HG03039 (cell line): Measurements from ENCODE around the gene HVCN1.
A peak's percentile ranks its signal among the peaks of the same experiment; 100 is the strongest.
"Not testable (repeated sequence)": the region's sequence is repeated elsewhere in the genome, so short reads cannot be mapped to it uniquely, and the experiment has no call there.

Experiments
- ATAC-seq: cut with Tn5 transposase; IDR thresholded peaks from one replicate; pipeline ENCODE4 v1.9.1; 2021; ENCODE audit warnings: mild to moderate bottlenecking, moderate library complexity; ENCODE audit not compliant: unreplicated experiment

HVCN1 gene

DNA sequence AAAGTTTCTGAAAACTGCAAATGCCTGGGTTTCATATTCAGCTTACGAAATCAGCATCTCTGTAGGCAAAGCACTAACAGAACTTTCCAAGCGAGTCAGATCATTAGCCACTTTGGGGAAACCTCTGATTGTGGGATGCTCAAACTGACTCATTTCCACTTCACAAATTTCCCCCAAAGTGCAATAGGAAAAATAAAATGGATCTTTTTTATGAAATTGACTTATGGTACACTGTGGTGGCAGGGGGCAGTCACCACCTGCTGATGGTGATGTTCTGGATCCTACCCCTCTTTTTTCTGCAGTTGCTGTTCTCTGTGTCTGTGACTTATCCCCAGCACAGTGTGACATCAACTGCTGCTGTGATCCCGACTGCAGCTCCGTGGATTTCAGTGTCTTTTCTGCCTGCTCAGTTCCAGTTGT, 69.4 kb downstream of the HVCN1 start:
- ATAC-seq: peak; percentile 51

DNA sequence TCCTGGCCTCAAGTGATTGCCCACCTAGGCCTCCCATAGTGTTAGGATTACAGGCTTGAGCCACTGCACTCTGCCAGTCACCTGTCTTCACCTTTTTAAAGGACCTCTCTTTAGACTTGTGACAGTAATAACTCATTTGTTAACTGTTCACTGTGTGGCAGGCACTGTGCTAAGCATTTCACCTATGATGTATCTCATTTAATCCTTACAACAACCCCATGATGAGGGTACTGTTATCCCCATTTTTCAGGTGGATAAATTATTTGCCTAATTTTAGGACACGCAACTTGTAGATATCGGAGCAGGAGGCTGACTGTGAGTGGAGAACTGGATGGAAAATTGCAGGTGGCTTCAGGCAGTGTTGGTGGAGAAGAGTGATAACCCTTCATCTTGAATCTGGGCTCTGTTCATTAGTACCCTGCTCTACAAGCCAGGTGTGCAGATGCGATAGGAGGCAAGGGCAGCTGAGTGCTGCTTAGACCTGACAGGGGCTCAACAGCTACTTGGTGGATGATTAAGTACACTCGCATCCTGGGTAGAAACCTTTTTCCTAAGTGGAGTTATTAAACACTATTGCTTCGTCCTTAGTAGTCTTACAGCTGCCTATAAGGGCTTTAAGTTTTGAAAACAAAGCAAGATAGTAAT, 72.3 kb downstream of the HVCN1 start:
- ATAC-seq: no peak

DNA sequence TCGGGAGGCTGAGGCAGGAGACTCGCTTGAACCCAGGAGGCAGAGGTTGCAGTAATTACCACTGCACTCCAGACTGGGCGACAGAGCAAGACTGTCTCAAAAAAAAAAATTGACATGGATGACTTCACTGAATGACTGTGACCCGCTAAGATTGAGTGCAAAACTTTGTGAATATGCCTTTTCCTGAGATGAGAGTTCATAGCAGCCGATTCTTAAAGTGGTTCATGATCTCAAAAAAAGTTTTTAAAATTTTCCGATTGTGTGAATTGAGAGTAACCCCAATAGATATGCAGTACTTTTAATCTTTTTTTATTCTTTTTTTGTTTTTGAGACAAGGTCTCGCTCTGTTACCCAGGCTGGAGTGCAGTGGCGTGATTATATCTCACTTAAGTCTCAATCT, 73.7 kb downstream of the HVCN1 start:
- ATAC-seq: no peak

DNA sequence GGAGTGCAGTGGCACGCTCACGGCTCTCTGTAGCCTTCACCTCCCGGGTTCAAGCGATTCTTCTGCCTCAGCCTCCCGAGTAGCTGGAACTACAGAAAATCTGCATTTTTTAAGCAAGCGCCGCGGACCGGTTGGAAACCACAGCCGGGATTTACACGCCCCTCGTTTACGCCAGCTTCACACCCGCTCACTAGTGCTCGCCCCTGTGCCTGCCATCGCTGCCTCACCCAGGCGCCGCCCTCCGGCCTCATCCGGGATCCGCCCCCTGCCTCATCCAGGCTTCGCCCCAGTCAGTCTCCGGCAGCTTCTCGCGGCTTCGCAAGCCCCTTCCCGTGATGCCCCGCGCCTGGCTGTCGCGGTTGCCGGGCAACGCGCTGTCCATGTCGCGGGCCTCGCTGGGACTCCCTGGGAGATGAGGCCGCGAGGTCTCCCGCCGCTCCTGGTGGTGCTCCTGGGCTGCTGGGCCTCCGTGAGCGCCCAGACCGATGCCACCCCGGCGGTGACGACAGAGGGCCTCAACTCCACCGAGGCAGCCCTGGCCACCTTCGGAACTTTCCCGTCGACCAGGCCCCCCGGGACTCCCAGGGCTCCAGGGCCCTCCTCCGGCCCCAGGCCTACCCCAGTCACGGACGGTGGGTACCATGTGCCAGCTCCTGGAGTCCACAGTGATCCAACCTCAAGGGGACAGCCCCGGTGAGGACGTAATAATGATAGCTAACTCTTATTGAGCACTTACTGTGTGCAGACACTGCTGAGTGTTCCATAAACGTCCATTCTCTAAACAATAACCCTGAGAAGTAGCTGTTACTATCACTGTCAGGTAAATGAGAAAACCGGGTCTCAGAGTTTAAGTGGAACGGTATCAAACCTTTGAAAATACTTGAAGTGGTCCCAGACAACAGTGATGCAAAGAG, 74.9 kb downstream of the HVCN1 start, which contains the start of gene TCTN1:
TCTN1 (plus strand) TSS at position 359 of the 914 bp plus-strand sequence; CDS start at position 413, 54 bp downstream.
- ATAC-seq: peak; percentile 84

DNA sequence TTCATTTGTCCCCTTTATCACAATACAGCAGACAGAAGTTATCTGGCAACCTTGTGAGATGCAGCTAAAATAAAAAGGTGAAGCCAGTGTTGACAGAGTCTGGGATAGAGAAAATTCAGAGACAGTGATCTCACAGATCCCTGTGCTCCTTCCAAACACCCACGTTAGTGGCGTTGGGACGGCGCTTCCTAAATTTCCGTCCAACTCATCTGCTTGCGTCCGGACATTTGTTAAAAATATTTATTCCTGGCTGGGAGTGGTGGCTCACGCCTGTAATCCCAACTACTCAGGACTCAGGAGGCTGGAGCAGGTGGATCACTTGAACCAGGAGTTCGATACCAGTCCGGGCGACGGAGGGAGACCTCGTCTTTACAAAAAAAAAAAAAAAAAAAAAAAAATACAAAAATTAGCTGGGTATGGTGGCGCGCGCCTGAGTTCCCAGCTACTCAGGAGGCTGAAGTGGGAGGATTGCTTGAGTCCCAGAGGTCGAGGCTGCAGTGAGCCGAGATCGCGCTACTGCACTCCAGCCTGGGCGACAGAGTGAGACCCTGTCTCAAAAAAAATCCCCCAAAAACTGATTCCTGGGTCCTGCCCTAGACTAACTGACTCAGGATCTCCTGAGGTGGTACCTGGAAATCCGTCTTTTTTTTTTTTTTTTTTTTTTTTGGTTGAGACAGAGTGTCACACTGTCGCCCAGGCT, 75.7 kb downstream of the HVCN1 start:
- ATAC-seq: no peak

DNA sequence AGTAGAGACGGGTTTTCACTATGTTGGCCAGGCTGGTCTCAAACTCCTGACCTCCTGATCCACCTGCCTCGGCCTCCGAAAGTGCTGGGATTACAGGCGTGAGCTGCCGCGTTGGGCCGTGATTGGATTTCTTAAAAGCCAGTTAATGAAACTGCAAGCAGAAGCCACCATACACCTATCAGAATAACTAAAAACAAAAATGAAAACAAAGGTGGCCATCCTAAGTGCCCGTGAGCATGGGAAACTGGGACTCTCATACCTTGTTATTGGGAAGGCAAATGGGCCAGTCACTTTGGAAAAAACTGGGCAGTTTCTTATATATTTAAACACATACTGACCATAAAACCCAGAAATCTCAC, 82.7 kb downstream of the HVCN1 start:
- ATAC-seq: no peak

DNA sequence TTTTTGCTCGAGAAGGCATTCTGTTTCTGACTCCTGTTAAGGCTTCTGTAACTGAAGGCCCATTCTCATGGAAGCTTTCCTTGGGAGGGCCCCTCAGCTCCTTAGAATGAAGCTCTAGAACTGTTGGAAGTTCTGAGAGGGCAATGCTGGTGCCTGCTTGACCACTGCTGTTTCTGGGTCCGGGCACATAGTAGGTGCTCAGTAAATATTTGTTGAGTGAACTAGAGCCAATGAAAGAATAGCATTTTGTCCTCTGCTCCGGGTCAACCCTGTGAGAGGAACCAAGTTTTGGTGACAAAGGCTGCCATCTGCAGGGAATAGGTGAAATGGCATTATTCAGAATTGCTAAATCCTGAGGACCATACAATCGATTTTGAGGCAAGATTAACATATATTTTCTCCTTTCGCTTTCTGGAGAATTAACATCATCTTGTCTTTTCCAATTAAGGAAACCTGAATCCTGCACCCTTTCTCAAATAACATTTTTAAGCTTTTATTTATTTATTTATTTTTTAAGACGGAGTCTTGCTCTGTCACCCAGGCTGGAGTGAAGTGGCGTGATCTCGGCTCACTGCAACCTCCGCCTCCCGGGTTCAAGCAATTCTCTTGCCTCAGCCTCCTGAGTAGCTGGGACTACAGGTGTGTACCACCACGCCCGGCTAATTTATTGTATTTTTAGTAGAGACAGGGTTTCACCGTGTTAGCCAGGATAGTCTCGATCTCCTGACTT, 86.7 kb downstream of the HVCN1 start:
- ATAC-seq: not testable (repeated sequence)

DNA sequence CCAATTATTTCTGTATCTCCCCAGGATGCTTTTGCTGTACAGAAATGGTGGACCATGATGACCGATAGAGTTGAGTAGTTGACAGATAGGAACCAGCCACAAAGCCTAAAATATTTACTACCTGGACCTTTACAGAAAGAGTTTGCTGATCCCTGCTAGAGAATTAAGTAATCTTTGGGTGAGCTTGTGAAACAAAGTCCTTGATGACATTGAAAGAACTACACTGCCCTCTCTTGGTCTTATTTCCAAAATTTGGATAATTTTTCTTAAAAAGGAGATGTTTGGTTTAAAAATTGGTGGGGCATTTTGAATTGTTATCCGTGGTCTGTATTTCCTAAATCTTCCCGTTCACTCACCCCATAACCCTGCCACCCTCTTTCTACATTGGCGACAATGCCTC, 88.7 kb downstream of the HVCN1 start:
- ATAC-seq: no peak

DNA sequence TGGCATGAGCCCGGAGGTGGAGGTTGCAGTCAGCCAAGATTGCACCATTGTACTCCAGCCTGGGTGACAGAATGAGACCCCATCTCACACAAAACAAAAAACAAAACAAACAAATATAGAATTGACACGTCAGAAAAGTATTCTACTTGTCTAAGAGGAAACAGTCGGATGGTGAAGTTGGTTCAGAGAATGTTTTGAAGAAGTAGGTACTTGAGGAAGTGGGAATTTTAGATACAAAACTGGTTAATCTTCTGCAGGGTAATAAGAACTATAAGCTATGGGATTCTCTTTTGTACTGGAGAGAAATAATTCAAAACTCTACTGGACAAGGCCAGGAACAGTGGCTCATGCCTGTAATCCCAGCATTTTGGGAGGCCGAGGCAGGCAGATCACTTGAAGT, 89.6 kb downstream of the HVCN1 start:
- no peak for ATAC-seq
